ENCODE results near the gene CDH4.

CDH4 gene

GRCh38 chr20:61738601-61739069 is 486.6 kb downstream of the CDH4 start:
- peaks cover 8% of the 10 kb centered on the region for H3K27me3 ChIP-seq (ENCODE audit: insufficient read depth, poor library complexity, severe bottlenecking)
- H3K4me3 ChIP-seq (replicated peaks; ENCODE audit: insufficient read depth, low read length) = no peak overlapping the region

DNA sequence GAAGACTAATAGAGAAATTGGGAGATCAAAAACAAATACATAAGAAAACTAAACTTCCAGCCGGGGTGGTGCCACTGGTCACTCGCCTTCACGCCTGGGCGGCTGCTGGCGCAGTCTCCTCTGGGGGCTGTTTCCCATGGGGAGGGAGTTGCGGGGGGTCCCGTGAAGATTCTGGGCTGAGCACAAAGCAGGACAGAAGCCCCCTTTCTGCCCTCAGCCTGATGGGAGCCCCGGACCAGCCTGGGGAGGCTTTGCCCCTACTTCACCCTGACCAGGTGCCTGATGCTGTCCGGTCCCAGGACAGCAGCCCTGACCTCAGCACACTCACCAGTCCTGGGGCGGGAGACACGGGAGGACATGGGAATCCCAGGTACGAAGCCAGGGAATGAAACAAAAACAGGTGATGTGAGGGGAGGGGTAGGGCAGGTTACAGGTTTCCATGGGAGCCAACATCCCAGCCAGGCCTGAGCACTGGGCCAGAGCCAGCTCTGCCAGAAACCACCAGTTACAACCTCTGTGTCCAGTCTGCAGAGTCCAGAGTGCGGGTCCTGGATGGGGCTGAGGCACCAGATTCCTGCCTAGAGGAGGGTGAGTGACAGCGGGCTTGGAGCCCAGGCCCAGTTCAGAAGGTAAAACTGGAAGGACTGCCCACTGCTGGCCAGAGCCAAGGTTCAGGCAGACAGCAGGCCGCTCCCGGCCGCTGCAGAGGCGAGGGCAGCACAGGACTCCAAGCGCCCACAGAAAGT is 487.2 kb downstream of the CDH4 start:
- peaks cover 4% of the 10 kb centered on the region for H3K27me3 ChIP-seq (ENCODE audit: insufficient read depth, poor library complexity, severe bottlenecking)
- H3K27ac ChIP-seq (replicated peaks) = no peak overlapping the region
- no peak overlapping the region for H3K4me3 ChIP-seq (replicated peaks; ENCODE audit: insufficient read depth, low read length)
- no peak for DNase-seq (ENCODE audit: low read depth in 1 of 2, low spot score in 1 of 2)
- no peak for TF ChIP-seq POLR2AphosphoS5 (IDR thresholded peaks at IDR 0.05; ENCODE audit: low read depth)
- TF ChIP-seq SPI1 (IDR thresholded peaks at IDR 0.05; ENCODE audit: borderline replicate concordance, low read depth) = no peak
- no peak for TF ChIP-seq CTCF (IDR thresholded peaks at IDR 0.05; ENCODE audit: insufficient read depth, low read length)

More at GRCh38 chr20:61738601-61739069, 486.6 kb downstream of the CDH4 start:
- no peak for DNase-seq (ENCODE audit: low read depth in 1 of 2, low spot score in 1 of 2)
- TF ChIP-seq GABPA (IDR thresholded peaks at IDR 0.05; ENCODE audit: low read depth) = no peak
- no peak for TF ChIP-seq POLR2AphosphoS5 (IDR thresholded peaks at IDR 0.05; ENCODE audit: low read depth)
- TF ChIP-seq REST (IDR thresholded peaks at IDR 0.05; ENCODE audit: insufficient replicate concordance, low read depth) = no peak
- no peak for TF ChIP-seq SPI1 (IDR thresholded peaks at IDR 0.05; ENCODE audit: borderline replicate concordance, low read depth)
- TF ChIP-seq CTCF (IDR thresholded peaks at IDR 0.05; ENCODE audit: insufficient read depth, low read length) = no peak
- H3K27ac ChIP-seq (replicated peaks) = no peak overlapping the region

DNA sequence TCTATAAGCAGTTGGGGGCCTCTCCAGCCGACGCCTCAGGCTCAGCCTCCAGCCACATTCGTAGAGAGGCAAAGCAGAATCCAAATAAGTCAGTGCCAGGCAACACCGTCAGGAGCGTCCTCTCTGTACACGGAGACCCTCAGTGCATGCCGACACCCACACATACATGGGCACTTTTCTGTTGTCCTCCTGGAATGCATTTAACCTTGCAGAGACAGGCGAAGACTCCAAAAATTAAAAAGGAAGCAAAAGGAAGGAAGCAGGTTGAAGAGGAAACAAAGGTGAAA is 487.7 kb downstream of the CDH4 start:
- H3K4me3 ChIP-seq (replicated peaks; ENCODE audit: insufficient read depth, low read length) = no peak overlapping the region
- no peaks in the 10 kb centered on the region for H3K27me3 ChIP-seq (ENCODE audit: insufficient read depth, poor library complexity, severe bottlenecking)
- no peak for TF ChIP-seq SPI1 (IDR thresholded peaks at IDR 0.05; ENCODE audit: borderline replicate concordance, low read depth)
- TF ChIP-seq GABPA (IDR thresholded peaks at IDR 0.05; ENCODE audit: low read depth) = no peak
- no peak for TF ChIP-seq CTCF (IDR thresholded peaks at IDR 0.05; ENCODE audit: insufficient read depth, low read length)
- TF ChIP-seq REST (IDR thresholded peaks at IDR 0.05; ENCODE audit: insufficient replicate concordance, low read depth) = no peak
- TF ChIP-seq POLR2AphosphoS5 (IDR thresholded peaks at IDR 0.05; ENCODE audit: low read depth) = no peak
- DNase-seq (ENCODE audit: low read depth in 1 of 2, low spot score in 1 of 2) = no peak
- H3K27ac ChIP-seq (replicated peaks) = no peak overlapping the region
